ENCODE results near the gene WFDC1. TPM values are rescaled to one million over a fixed set of nuclear protein-coding genes. Genes with fewer than 3 reads are reported as not detected.

Gene WFDC1
- total and polyA plus RNA-seq, 8 donors = 0.09 to 2.6 (median 0.39) TPM; not detected in 2

- Histone ChIP-seq H3K36me3 (no peaks in the 10 kb centered on the region), H3K27ac (no peak overlapping the region), H3K4me3 (no peak overlapping the region), H3K27me3 (peaks cover 0 to 6% (median 0%) of the 10 kb centered on the region in 4 donors), H3K9me3 (no peaks in the 10 kb centered on the region), H3K4me1 (no peaks in the 10 kb centered on the region)
- WGBS, 2 donors = 67 to 84% methylated on average over 3 of the region's 3 CpGs
- ATAC-seq = no peak
- intact Hi-C loops (cut with DNase I) = no loop called here
- no peak for TF ChIP-seq CTCF (IDR thresholded peaks at IDR 0.05)
- DNase-seq = no peak
- FAIRE-seq = no peak
Observed at GRCh38 chr16:84259691-84260090, 35.0 kb upstream of the WFDC1 start.

- H3K9me3 ChIP-seq = no peaks in the 10 kb centered on the region
- no peak overlapping the region for H3K27ac ChIP-seq
- no peak overlapping the region for H3K4me3 ChIP-seq
- no peaks in the 10 kb centered on the region for H3K4me1 ChIP-seq
- no peaks in the 10 kb centered on the region for H3K36me3 ChIP-seq
- FAIRE-seq = no peak
- intact Hi-C loops (cut with DNase I) = no loop called here
- TF ChIP-seq CTCF (IDR thresholded peaks at IDR 0.05) = no peak
- WGBS, 2 donors = 63 to 70% methylated on average over 23 of the region's 23 CpGs
- no peak for ATAC-seq
- peaks cover 0 to 6% (median 0%) of the 10 kb centered on the region in 4 donors for H3K27me3 ChIP-seq
- no peak for DNase-seq
Observed at GRCh38 chr16:84260766-84261554, 33.7 kb upstream of the WFDC1 start.

- no peak for FAIRE-seq
Observed at GRCh38 chr16:84262031-84262430, 32.6 kb upstream of the WFDC1 start.

GRCh38 chr16:84262939-84263338, 31.7 kb upstream of the WFDC1 start:
- 61 to 83% methylated on average over 3 of the region's 3 CpGs for WGBS, 2 donors
- intact Hi-C loops (cut with DNase I) = no loop called here
- FAIRE-seq = no peak

More at GRCh38 chr16:84262031-84262430, 32.6 kb upstream of the WFDC1 start:
- Histone ChIP-seq H3K27ac (no peak overlapping the region), H3K36me3 (no peaks in the 10 kb centered on the region), H3K9me3 (no peaks in the 10 kb centered on the region), H3K27me3 (peaks cover 0 to 6% (median 0%) of the 10 kb centered on the region in 4 donors), H3K4me3 (no peak overlapping the region), H3K4me1 (no peaks in the 10 kb centered on the region)
- DNase-seq = no peak
- intact Hi-C loops (cut with DNase I) = no loop called here
- ATAC-seq = no peak
- no peak for TF ChIP-seq CTCF (IDR thresholded peaks at IDR 0.05)
- 53 to 69% methylated on average over 4 of the region's 4 CpGs for WGBS, 2 donors

More at GRCh38 chr16:84262939-84263338, 31.7 kb upstream of the WFDC1 start:
- Histone ChIP-seq H3K4me1 (no peaks in the 10 kb centered on the region), H3K4me3 (no peak overlapping the region), H3K9me3 (no peaks in the 10 kb centered on the region), H3K36me3 (no peaks in the 10 kb centered on the region), H3K27ac (no peak overlapping the region), H3K27me3 (no peaks in the 10 kb centered on the region)
- no peak for DNase-seq
- ATAC-seq = no peak
- no peak for TF ChIP-seq CTCF (IDR thresholded peaks at IDR 0.05)
